Cerebellar nuclear complex (tissue), 1 donor: Measurements from ENCODE around the gene MN1.

Experiments used
- DNase-seq, 2 experiments: peaks; one replicate each; lab custom pipeline; 2025; lab: John Stamatoyannopoulos, UW

MN1 gene

DNA sequence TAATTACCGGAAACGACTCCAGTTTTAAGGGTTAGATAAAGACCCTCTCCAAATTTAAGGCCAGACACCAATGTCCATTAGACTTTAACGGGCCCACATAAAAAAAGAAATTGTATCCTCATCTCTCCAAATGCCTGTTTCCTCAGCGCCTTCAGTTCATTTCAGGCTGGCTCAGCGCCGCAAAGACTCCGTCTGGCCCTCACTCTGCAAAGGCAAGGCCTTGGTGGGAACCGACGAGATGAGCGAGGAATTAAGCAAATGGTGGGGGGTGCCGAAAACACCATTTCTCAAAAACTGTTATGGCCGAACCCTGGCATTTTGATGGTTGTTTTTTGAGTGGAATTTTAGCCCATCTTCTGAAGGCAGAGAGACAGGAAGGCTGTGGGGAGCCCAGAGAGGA, 15.7 kb downstream of the MN1 start:
- no peak for DNase-seq

GRCh38 chr22:27784120-27784475, 17.5 kb downstream of the MN1 start:
- DNase-seq, result no peak

GRCh38 chr22:27783436-27784119, 18.0 kb downstream of the MN1 start:
- DNase-seq, result no peak

GRCh38 chr22:27782088-27782487, 19.5 kb downstream of the MN1 start:
- no peak for DNase-seq

GRCh38 chr22:27780161-27780575, 21.4 kb downstream of the MN1 start:
- no peak for DNase-seq

GRCh38 chr22:27779643-27780042, 21.9 kb downstream of the MN1 start:
- DNase-seq, result no peak

DNA sequence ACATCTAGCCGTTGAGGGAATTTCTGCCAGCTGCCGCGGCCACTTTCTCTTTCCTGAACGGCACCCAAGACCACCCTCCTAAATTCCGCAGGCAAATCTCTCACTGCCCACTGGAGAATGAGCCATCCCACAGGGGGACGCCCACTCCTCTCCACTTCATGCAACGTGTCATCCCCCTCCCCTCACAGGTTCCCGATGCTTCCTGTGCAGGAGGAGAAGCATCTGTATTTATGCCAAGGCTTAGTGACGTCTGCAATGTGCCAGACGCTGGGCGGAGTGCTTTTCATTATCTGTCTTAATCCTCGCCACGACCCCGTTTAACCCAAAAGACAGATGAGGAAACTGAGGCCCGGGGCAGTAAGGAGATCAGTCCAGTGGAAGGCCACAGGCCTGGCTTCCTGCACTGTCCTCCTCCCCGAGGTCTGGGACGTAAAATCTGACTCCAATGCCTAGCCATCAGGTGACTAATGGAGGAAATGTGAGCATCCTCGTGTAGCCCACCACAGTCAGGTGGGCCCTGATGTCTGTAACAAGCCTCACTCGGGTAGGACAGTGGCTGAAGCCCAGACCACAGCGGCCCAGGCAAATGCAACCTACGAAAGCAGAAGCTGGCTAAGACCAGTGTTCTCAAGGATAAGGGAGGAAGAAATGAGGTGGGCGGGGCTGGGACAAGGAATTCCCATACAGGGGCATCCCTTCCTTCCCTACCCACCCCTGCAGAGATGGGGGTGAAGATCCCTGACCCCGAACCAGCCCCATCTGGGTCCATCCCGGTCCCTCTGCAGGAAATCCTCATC, 23.1 kb downstream of the MN1 start:
- no peak for DNase-seq

GRCh38 chr22:27777128-27777527, 24.4 kb downstream of the MN1 start:
- no peak for DNase-seq

DNA sequence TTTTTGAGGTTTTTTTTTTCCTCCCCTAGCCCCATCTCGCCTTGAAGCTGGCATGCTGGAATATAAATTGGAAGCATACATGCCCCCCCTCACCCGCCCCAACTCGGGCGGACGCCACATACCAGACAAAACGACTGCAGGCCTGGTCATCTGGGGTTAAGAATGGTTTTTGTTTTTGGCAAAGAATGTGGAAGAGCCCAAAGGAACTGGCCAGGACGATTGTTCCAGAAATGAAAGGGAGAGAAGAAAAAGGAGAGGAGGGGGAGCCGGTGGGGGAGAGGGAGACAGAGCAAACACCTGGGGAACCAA, 25.0 kb downstream of the MN1 start:
- DNase-seq, result no peak

DNA sequence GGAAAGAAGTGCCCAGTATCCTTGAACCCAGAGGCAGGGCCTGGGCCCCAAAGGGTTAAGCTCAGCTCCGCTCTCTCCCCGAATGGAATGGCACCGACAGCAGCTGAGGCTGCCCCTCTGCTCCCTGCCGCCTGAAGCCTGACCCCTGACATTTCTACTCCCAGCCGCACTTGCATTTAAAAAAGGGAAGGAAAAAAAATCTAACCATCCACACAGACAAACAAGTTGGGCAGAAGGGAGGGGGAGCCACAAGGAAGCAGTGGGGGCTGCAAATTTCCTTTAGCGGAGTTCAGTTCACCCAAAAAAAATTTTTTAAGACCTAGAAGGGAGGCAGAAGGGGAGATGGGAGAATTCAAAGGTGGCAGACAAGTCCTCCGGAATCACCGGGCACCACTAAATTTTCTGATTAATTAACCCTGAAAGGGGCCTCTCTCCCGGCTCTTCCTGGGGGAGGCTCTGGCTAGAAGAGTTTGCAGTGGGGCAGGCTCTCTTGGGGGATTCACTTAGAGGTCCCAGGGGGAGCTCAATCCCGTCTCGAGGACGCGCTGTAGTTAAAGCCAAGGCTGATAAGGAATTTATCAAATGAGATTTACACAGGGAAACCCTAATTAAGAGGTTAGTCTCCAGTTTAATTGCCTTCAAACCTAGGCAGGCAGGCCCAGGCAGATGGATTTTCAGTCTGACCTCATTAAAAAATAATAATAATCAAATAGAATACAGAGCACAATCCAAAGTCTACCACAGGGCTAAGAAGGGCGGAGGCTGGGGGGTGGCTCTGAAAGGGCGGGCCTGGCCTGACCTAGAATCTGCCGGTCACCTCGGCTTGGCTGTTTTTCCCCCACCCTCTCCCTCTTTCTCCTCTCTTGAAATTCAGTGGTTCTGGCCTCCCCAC, 25.6 kb downstream of the MN1 start:
- no peak for DNase-seq

GRCh38 chr22:27775087-27775698, 26.4 kb downstream of the MN1 start:
- DNase-seq, result no peak

DNA sequence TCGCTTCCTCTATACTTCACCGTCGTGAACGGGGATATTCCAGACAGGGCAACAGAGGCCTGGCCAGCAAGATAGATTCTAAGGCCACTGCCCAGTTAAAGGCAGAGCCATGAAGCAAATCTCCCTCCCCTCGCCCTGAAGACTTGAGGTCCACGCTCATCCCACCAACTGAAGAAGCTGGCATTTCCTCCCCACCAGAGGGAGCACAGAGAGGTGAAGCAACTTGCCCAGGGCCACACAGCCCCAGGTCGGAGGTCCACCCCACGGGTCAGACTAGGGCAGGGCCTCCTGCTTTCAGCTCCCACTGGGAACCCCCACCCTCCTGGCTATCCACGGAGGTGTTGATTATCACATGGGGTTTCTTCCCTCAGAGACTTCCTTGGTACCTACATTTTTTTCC, 27.4 kb downstream of the MN1 start:
- no peak for DNase-seq

- DNase-seq, result no peak
Measured at GRCh38 chr22:27772984-27773498, 28.5 kb downstream of the MN1 start.

DNA sequence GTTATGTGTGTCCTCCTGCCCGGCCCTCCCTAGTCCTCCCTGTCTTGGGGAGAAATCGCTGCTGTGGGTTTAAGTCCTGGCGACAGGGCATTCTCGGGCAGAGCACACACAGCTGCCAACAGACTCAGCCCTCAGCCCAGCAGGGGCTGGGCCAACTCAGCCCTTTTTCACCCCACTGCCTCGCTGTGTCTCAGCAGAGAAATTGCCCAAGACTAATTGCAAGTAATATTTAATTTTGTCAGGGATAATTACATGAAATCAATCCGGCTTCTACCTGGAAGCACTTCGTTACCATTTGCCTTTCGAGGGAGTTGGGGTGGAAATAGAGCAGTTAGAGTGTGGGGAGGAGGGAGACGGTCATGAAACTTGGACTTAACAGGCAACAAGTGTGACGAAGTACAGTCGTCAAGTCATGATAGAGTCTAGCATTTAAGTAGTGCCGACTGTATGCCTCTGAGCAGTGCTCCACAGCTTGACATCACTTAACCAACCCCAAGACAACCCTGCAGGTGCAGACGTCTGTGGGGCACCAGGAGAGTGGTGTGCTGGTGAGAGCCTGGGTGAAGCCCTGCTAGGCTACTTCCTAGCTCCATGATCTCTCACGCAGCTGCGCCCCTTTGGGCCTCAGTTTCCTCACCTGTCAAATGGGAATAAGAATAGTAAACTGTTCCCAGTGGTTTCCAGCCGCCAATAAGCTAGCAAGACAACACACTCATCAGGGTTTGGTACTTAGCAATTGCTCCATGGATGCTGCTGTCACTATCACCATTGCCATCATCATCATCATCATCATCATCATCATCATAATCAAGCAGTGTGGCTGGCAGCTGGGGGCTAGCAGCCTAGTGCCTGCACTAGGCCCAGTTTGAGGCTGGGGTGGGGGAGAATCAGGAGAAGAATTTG, 29.2 kb downstream of the MN1 start:
- DNase-seq, result no peak

DNA sequence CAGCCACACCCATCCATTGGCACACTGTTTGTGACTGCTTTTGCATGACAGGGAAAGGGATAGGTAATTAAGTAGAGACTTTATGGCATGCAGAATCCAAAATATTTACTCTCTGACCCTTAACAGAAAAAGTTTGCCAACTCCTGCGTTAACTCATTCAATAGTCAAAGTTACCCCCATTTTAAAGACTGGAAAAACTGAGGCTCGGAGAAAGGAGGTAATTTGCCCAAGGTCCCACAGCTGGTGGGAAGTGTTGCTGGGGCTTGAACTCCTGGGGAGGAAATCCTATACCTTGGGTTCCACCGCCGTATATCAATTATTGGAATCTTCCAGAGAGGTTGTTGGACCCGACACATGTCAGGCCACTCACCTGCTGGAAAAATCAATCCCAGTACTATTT, 29.9 kb downstream of the MN1 start:
- no peak for DNase-seq

GRCh38 chr22:27769012-27769411, 32.5 kb downstream of the MN1 start:
- no peak for DNase-seq

DNA sequence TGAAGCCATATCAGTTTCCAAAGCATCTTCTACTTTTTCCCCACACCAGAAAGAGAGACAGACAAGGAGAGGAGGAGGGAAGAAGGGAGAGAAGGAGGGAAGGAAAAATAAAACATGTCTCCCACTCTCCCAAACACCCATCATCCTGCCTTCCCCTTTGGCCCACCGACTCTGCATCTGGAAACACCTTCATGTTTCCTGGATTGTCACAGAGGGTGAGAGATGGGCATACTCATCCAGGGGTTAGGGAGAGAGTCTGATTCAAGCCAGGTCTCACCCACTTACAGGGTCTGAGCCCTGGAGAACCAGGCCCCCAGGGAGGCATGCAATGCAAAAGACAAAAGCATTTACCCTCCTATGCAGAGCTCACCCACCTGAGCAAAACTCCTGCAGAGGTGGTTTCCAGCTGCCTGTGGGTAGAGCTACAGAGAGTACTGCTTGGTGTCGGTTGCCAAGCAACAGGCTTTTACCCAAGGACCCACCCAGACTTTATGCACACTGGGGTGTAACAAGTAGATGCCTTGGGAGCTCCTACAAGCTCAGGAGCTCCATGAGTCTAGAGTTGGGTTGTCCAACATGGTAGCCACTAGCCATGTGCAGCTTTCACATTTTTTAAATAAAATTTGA, 33.4 kb downstream of the MN1 start:
- no peak for DNase-seq

DNA sequence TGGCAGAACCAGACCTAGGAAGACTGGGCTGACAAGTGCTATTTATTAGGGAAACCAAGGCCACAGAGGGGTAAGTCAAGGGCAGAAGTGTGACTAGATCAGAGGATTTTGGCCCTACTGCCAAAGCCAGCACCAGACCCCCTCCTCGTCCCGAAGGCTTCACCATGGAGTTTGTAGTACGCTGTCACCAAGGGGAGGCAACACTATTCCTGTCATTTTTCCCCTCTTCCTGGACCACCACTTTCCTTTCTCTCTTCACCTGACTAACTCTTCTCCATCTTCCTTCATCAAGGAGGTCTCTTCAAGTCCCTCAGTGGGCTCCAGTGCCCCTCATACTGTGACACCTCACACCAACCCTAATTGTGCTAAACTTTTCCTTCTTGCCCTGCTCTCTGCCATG, 34.9 kb downstream of the MN1 start:
- no peak for DNase-seq

- DNase-seq, result no peak
Measured at GRCh38 chr22:27765706-27766291, 35.8 kb downstream of the MN1 start.

DNA sequence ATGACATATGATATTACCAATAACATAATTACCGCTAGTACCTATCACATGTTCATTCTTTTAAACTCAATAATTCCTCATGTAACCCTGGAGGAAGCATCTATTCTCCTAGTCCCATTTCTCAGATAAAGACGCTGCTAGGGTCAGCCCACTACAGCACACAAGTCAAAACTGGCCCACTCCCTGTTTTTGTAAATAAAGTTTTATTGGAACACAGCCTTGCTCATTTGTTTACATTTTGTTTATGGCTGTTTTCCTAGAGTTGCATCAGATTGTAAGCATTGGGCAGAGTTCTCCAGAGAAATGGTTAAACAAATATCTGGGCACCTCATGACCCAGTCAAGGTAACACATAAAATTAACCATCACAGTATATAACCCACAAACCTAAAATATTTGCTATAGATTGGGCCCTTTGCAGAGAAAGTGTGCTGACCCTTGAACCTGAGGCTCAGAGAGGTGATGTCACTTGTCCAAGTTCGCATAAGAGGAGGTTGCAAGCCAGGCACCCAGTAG, 36.8 kb downstream of the MN1 start:
- no peak for DNase-seq
